T-helper 1 cell treated with Interleukin-12 subunit alpha and Interleukin-12 subunit beta and Interleukin-4 antibody, amounts not matched to agents 30 ng/mL and 1 ng/mL, for 36 hours (primary cell): ENCODE measurements around the gene SUN2. TPM values are rescaled to one million over a fixed set of nuclear protein-coding genes. Genes with fewer than 3 reads are reported as not detected.

Source experiments
- intact Hi-C: fragments of 100-400 bp; cut with micrococcal nuclease; formaldehyde crosslinking; loops from one replicate; pipeline ENCODE4 v1.15.1; 2024
- total RNA-seq: library from RNA; stranded (reverse); gene quantifications from 2 replicates; pipeline ENCODE4 v1.2.3, GENCODE V29; 2022

The SUN2 gene
- total RNA-seq, 1 donor from 2014 or later: 541 TPM

GRCh38 chr22:38755155-38755910 lies 465 bp downstream of the SUN2 start:
- intact Hi-C loops: loop anchor here (1.0 to 10.0 kb wide), 4 partner anchors 87 to 397 kb away; partner anchors contain the start of genes APOBEC3A, CBX7, DMC1 and NPTXR

GRCh38 chr22:38754751-38755154 lies 1.0 kb downstream of the SUN2 start:
- intact Hi-C loops: loop anchor here (1.0 to 10.0 kb wide), 6 partner anchors 88 to 398 kb away; partner anchors contain the start of genes APOBEC3A, CBX6, CBX7 and DMC1

- intact Hi-C loops: loop anchor here (1.0 to 10.0 kb wide), 3 partner anchors 118 to 233 kb away; partner anchors contain the start of genes APOBEC3A and CBX6
Observed at GRCh38 chr22:38753948-38754750, 1.6 kb downstream of the SUN2 start.

GRCh38 chr22:38751422-38752346 lies 4.1 kb downstream of the SUN2 start:
- intact Hi-C loops: loop anchor here (1.0 to 10.0 kb wide), 4 partner anchors 17 to 236 kb away; partner anchors contain the start of genes APOBEC3A and GTPBP1

GRCh38 chr22:38751066-38751421 lies 4.8 kb downstream of the SUN2 start:
- intact Hi-C loops: loop anchor here (1.0 to 10.0 kb wide), 4 partner anchors 16 to 236 kb away; partner anchors contain the start of genes APOBEC3A and GTPBP1

- intact Hi-C loops: loop anchor here (1.0 to 10.0 kb wide), 4 partner anchors 16 to 237 kb away; partner anchors contain the start of genes APOBEC3A and GTPBP1
Observed at GRCh38 chr22:38750638-38751037, 5.2 kb downstream of the SUN2 start.

- intact Hi-C loops: loop anchor here (2.0 to 10.0 kb wide), 3 partner anchors 15 to 237 kb away; partner anchors contain the start of gene APOBEC3A
Observed at GRCh38 chr22:38750104-38750503, 5.7 kb downstream of the SUN2 start.

GRCh38 chr22:38748487-38749136 lies 7.2 kb downstream of the SUN2 start:
- intact Hi-C loops: no loop called here

GRCh38 chr22:38745676-38746460 lies 9.9 kb downstream of the SUN2 start:
- intact Hi-C loops: no loop called here

- intact Hi-C loops: no loop called here
Observed at GRCh38 chr22:38744981-38745380, 10.8 kb downstream of the SUN2 start.

GRCh38 chr22:38742176-38742942 lies 13.4 kb downstream of the SUN2 start:
- intact Hi-C loops: no loop called here

GRCh38 chr22:38741576-38741975 lies 14.2 kb downstream of the SUN2 start:
- intact Hi-C loops: no loop called here

- intact Hi-C loops: no loop called here
Observed at GRCh38 chr22:38741166-38741565, 14.6 kb downstream of the SUN2 start.

GRCh38 chr22:38740754-38741153 lies 15.0 kb downstream of the SUN2 start:
- intact Hi-C loops: no loop called here

GRCh38 chr22:38740116-38740723 lies 15.6 kb downstream of the SUN2 start:
- intact Hi-C loops: no loop called here

- intact Hi-C loops: no loop called here
Observed at GRCh38 chr22:38739300-38740055, 16.3 kb downstream of the SUN2 start.

- intact Hi-C loops: no loop called here
Observed at GRCh38 chr22:38738475-38739070, 17.2 kb downstream of the SUN2 start.
